CMK (cell line): Measurements from ENCODE around the gene VAMP3.

ENCODE experiments used
- DNase-seq: peaks from one replicate; pipeline ENCODE4 v3.0.0-alpha.2; 2010; ENCODE audit warnings: low read depth

Gene VAMP3, protein sequence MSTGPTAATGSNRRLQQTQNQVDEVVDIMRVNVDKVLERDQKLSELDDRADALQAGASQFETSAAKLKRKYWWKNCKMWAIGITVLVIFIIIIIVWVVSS

DNA sequence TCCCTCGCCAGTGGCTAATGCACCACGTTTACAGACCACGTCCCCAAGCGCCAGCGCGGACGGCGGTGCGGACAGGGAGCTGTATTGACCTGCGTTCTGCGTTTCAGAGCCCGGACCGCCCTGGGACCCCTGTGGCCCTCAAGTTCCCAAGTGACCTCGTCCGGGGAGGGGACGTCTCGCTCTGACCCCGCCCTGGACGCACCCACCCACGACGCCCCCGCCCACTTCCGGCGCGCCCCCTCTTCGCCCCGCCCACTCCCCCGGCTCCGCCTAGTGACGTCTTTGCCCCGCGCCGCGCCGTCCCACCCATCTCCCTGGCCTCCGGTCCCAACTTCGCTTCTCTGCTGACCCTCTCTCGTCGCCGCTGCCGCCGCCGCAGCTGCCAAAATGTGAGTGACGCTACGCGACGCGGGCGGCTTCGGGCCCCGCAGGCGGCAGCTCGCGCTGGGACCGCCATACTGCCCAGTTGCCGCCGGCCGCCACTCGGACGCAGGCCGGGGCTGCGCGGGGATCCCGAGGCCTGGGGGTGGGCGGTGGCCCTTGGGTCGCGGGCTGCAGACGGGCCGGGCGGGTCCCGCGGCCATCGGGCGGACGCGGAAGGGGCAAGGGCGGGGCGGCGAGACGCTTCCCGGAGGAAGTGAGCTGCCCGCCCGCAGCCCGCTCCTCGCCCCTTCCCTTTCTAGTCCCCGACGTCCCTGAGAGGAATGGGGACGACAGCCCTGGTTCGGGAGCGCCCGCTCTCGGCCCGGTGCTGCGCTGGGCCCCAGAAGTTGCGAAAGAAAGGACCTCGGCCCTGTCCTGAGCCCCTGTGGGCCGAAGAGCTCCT is at the start of gene VAMP3:
VAMP3 (plus strand) TSS at position 300 of the 826 bp plus-strand sequence; CDS start at position 388, 88 bp downstream.
- DNase-seq = peak; percentile 90

DNA sequence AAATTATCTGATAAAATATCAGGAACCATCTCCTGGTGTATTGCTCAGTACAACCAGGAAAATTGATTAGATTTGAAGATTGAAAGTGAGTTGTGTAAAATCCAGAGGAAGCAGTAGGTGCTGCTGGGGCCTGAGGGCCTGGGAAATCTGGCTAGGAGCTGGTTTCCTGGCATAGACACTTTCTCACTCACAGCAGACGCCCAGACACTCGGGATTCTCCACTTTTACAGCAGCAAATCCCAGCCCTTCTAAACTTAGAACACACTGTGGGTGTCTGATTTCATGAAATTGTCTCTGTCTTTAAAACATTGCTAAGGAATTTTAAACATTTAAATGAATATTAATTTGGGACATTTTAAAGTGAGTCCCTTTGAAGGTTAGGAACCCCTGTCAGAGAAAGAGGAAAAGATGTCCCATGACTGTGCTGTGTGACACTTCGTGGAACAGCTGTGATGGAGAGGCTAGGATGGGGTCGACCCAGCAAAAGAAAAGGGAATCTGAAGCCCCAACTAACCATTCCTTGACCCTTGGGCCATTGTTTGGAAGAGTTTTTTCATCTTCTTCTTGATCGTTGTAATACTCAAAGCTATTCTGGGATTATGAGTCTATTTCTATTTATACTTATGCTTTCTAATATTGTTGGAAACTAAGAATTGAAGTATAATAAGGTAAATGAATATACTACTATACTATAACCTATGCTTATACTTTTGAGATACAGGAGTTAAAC is 49.0 kb upstream of the VAMP3 start:
- no peak for DNase-seq

GRCh38 chr1:7722670-7723012 is 48.5 kb upstream of the VAMP3 start:
- no peak for DNase-seq

DNA sequence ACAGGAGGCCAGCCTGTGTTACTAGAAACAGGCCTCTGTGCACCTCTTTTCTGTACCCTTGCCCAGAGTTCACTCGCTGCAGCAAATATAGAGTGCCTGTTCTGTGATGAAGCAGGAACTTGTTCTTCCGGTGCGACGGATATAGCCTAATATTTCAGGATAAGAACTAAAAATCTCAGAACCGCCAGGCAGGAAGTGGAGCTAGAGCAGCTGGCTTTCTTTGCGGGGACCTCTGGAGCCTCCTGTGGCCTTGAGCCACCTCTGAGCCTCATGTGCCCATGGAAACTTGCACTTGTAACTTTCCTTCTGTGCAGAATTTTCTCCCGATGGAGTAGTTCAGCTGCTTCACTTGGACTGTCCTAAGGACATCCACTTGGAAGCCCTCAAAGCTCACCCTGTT is 44.5 kb upstream of the VAMP3 start:
- peak; percentile 27 for DNase-seq

GRCh38 chr1:7727809-7728471 is 43.2 kb upstream of the VAMP3 start:
- no peak for DNase-seq

GRCh38 chr1:7729761-7730160 is 41.3 kb upstream of the VAMP3 start:
- DNase-seq = no peak

GRCh38 chr1:7732331-7732730 is 38.8 kb upstream of the VAMP3 start:
- no peak for DNase-seq

DNA sequence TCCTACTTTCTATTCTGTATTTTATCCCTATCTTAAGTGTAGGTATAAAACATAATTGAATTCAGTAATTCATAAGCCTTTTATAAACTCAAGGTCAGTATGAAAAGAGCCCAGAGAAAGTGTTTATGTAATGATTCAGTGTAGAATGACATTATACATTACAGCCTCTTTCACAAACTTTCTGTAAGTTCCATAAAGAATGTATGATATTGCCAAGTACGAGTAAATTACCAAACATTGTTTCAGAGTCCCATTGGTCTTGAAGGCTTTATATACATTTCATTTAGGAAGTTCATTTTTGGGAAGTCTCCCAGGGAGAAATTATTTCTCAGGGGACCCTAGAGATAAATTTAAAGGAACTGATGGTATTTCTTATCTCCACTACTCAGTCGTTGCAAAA is 37.8 kb upstream of the VAMP3 start:
- DNase-seq = no peak

DNA sequence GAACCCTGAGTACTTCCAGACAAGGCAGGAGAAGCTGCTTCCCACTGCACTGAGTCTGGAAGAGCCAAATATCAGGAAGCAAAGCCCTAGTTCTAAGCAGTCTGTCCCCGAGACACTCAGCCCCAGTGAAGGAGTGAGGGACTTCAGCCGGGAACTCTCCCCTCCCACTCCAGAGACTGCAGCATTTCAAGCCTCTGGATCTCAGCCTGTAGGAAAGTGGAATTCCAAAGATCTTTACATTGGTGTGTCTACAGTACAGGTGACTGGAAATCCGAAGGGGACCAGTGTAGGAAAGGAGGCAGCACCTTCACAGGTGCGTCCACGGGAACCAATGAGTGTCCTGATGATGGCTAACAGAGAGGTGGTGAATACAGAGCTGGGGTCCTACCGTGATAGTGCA is 33.1 kb upstream of the VAMP3 start:
- no peak for DNase-seq

- no peak for DNase-seq
These were observed 27.8 kb upstream of the VAMP3 start for GRCh38 chr1:7743346-7743745.

DNA sequence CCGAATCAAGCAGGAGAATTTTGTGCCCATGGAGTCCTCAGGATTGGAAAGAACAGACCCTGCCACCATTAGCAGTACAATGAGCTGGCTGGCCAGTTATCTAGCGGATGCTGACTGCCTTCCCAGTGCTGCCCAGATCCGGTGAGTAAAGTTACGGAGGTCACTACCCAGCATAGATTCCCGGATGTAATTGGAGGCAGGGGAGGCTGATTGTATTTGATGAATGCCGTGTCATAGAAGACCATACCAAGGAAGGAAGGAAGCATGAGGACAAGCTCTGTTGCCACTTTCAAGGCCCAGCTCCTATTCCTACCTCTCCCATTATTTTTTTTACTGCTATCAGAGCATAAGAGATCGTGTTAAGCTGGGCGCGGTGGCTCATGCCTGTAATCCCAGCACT is 26.2 kb upstream of the VAMP3 start:
- no peak for DNase-seq

DNA sequence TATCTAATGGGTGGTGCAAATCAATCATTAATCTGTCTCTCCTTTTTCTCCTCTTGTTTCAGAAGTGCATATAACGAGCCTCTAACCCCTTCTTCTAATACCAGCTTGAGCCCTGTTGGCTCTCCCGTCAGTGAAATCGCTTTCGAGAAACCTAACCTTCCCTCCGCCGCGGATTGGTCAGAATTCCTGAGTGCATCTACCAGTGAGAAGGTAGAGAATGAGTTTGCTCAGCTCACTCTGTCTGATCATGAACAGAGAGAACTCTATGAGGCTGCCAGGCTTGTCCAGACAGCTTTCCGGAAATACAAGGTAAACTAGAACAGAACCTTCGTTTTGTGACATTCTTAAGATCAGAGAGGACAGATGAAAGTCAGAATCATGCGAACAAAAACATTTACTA is 25.3 kb upstream of the VAMP3 start:
- no peak for DNase-seq

GRCh38 chr1:7747605-7748004 is 23.5 kb upstream of the VAMP3 start:
- DNase-seq = no peak

DNA sequence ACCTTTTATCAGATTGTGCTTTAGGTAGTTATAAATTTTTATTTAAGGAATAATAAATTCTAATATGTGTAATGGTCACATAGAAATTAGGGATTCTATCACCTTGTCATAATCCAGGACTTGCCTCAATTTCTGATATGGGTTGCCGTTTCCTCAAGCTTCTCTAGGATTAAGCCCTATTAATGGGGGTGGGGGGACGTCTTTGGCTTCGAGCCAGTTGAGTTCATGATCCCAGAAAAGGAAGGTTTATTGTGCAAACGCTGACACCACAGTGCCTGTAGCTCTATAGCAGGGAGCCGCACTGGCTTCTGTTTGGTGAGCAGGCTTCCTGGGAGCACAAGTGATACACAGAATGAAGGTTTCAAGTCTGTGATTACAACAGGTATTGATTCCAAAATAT is 22.0 kb upstream of the VAMP3 start:
- no peak for DNase-seq

GRCh38 chr1:7751174-7751573 is 19.9 kb upstream of the VAMP3 start:
- DNase-seq = no peak

DNA sequence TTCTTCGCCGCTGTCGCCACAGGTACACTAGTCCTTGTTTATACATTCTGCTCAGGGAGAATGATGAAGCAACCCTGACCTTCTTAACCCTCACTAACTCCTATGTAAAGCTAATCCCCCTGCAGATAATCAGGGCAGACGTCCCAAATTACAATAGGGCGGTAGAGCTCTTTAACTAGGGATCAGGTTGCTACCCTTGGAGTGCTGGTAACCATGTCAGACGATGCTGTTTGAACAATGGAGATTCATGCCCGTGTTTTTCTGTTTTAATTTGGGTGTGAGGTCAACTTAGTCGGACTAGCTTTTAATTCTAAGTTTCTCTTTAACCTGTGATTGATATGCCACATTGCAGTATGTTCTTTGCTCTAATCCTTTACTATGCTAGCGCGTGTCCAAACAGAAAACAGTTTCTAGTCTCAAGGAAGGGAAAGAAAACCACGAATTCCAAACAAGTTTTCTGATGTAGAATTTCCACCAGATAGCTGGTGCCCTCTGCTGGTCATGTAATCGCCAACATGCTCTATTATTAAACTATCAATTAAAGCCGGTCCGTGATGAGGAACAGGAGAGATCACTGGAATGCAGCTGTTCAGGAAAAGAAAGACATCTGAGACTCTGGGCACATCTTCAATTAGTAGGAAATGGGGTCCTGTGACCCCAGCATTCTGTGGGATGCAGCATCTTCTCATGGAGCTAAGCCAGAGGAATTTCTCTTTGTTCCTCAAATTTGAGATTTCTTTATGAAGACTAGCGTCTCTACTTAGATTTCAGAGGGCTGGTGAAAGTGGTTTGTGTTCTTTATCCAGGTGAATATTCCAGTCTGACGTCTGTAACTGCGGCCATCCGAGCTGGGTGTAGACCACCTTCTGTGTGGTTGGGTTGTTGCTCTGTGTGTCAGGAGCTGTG is 18.3 kb upstream of the VAMP3 start:
- no peak for DNase-seq

- no peak for DNase-seq
These were observed 17.5 kb upstream of the VAMP3 start for GRCh38 chr1:7753641-7754040.

- DNase-seq = no peak
These were observed 16.9 kb upstream of the VAMP3 start for GRCh38 chr1:7754234-7754633.

DNA sequence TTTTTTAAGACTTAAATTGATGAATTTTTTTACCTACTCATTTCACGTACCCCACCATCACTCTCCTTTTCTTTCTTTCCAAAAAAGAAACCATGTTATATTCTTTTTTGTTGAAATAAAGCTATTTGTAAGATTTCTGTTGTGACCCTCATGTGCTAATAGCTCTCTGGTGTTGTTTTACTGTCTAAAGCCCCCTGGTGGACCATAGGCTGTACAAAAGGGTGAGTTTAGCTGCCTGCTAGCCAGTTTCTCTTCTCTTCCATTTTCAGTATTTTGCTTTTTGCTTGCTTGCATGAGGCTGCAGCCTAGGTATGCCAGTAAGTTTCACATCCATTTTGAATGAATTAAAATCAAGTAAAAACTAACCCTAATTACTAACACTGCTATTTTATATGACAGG is 15.6 kb upstream of the VAMP3 start:
- no peak for DNase-seq

DNA sequence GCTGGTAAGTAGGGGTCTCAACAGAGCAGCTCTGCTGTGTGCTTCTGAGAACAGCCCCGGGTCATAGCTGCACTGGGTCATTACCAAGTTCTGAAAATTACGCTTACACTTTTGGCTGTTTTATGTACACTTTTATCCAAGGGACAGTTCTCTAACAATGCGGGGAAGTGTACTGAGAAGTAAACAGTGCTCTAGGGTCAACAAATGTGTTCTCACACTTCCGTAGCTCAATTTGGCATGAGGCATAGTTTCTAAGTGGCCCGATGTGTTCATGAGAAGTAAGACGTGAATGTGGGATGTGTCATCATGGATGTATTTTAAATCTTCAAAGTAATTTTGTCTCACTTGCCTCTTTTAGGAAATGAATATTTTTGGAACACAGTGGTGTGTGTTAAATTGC is 10.9 kb upstream of the VAMP3 start:
- no peak for DNase-seq

DNA sequence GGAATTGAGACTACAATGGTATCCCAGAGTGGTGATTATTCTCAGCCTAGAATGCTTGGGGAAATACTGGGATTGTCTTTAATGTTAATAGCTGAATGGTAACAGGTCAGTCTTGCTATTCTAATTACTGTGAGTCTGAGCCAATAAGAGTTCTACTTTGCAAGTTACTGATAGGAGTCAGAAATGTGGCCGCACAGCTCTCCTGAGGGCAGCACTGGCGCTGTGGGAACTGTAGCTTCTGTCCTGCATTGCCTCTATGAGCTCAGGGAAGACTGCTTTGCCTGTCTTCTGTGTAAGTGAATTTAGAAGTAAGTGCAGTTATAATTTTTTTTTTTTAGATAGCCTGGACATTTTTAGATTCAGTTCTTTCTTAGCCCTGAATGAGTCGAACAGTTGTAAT is 10.0 kb upstream of the VAMP3 start:
- no peak for DNase-seq

- DNase-seq = no peak
These were observed 3.9 kb upstream of the VAMP3 start for GRCh38 chr1:7767176-7767575.
